Activated T-helper 2 cell treated with anti-CD3 and anti-CD28 coated beads, Interferon-gamma antibody, Interleukin-2, Interleukin-4, amounts not matched to agents 10 μg/mL and 5 μg/mL and 100 μg/mL, durations not matched to agents 14 hours and 24 hours and 36 hours (primary cell): ENCODE results near the gene CDIP1. TPM values are rescaled to one million over a fixed set of nuclear protein-coding genes. Genes with fewer than 3 reads are reported as not detected.

Source experiments
- DNase-seq: peaks from one replicate; pipeline ENCODE4 v3.0.0; 2021; ENCODE audit warnings: low spot score
- H3K27ac Mint-ChIP-seq: one replicate; pipeline ENCODE4 v1.8.0; 2021; ENCODE audit warnings: mixed read lengths
- H3K27me3 Mint-ChIP-seq: one replicate; pipeline ENCODE4 v1.8.0; 2021; ENCODE audit warnings: low read depth, mixed read lengths
- H3K36me3 Mint-ChIP-seq: one replicate; pipeline ENCODE4 v1.8.0; 2021; ENCODE audit warnings: low read depth, mixed read lengths
- H3K4me1 Mint-ChIP-seq: one replicate; pipeline ENCODE4 v1.8.0; 2021; ENCODE audit warnings: low read depth, mixed read lengths
- H3K4me3 Mint-ChIP-seq: one replicate; pipeline ENCODE4 v1.8.0; 2021; ENCODE audit warnings: low read depth, mild to moderate bottlenecking, moderate library complexity, mixed read lengths
- H3K9me3 Mint-ChIP-seq: one replicate; pipeline ENCODE4 v1.8.0; 2021; ENCODE audit warnings: mixed read lengths
- intact Hi-C: fragments of 100-400 bp; cut with micrococcal nuclease; formaldehyde crosslinking; loops from one replicate; pipeline ENCODE4 v1.15.1; 2023
- total RNA-seq: library from RNA; stranded (reverse); gene quantifications from 2 replicates; pipeline ENCODE4 v1.2.3, GENCODE V29; 2022

Gene CDIP1
- total RNA-seq, 1 donor from 2014 or later = 46.0 TPM

- intact Hi-C loops = loop anchor here (1.0 kb wide), 1 partner anchor 8 kb away; no protein-coding TSS in a partner anchor
- DNase-seq = no peak
- H3K4me1 Mint-ChIP-seq = peaks cover 32% of the 10 kb centered on the region
- H3K27ac Mint-ChIP-seq = peak overlapping the region; percentile 75
- H3K27me3 Mint-ChIP-seq = no peaks in the 10 kb centered on the region
- no peak overlapping the region for H3K4me3 Mint-ChIP-seq
- H3K36me3 Mint-ChIP-seq = peaks cover 50% of the 10 kb centered on the region
- H3K9me3 Mint-ChIP-seq = no peaks in the 10 kb centered on the region
These were observed 49.5 kb downstream of the CDIP1 start for GRCh38 chr16:4489030-4489429.

- Mint-ChIP-seq H3K36me3 (peaks cover 52% of the 10 kb centered on the region), H3K27ac (peak overlapping the region; percentile 75), H3K4me1 (peaks cover 32% of the 10 kb centered on the region), H3K9me3 (no peaks in the 10 kb centered on the region), H3K27me3 (no peaks in the 10 kb centered on the region), H3K4me3 (peak overlapping the region; percentile 61)
- intact Hi-C loops = no loop called here
- no peak for DNase-seq
These were observed 50.0 kb downstream of the CDIP1 start for GRCh38 chr16:4488499-4488967.

- peaks cover 32% of the 10 kb centered on the region for H3K4me1 Mint-ChIP-seq
- intact Hi-C loops = no loop called here
These were observed 50.5 kb downstream of the CDIP1 start for GRCh38 chr16:4487955-4488498.

GRCh38 chr16:4486126-4486893, 52.3 kb downstream of the CDIP1 start:
- H3K4me1 Mint-ChIP-seq = peaks cover 44% of the 10 kb centered on the region
- H3K27ac Mint-ChIP-seq = peak overlapping the region; percentile 53
- peaks cover 50% of the 10 kb centered on the region for H3K36me3 Mint-ChIP-seq
- H3K27me3 Mint-ChIP-seq = no peaks in the 10 kb centered on the region
- DNase-seq = no peak
- no peak overlapping the region for H3K4me3 Mint-ChIP-seq
- no peaks in the 10 kb centered on the region for H3K9me3 Mint-ChIP-seq
- intact Hi-C loops = no loop called here

More at GRCh38 chr16:4487955-4488498, 50.5 kb downstream of the CDIP1 start:
- no peak for DNase-seq
- H3K27me3 Mint-ChIP-seq = no peaks in the 10 kb centered on the region
- H3K4me3 Mint-ChIP-seq = peak overlapping the region; percentile 61
- H3K36me3 Mint-ChIP-seq = peaks cover 51% of the 10 kb centered on the region
- H3K9me3 Mint-ChIP-seq = no peaks in the 10 kb centered on the region
- H3K27ac Mint-ChIP-seq = peak overlapping the region; percentile 75

GRCh38 chr16:4481963-4482362, 56.6 kb downstream of the CDIP1 start:
- intact Hi-C loops = loop anchor here (1.0 kb wide), 1 partner anchor 7 kb away; no protein-coding TSS in a partner anchor
- no peak overlapping the region for H3K27ac Mint-ChIP-seq
- H3K36me3 Mint-ChIP-seq = peaks cover 32% of the 10 kb centered on the region
- H3K4me1 Mint-ChIP-seq = peaks cover 34% of the 10 kb centered on the region
- H3K27me3 Mint-ChIP-seq = no peaks in the 10 kb centered on the region
- no peak overlapping the region for H3K4me3 Mint-ChIP-seq
- no peaks in the 10 kb centered on the region for H3K9me3 Mint-ChIP-seq
- no peak for DNase-seq

GRCh38 chr16:4481526-4481925, 57.0 kb downstream of the CDIP1 start:
- H3K4me3 Mint-ChIP-seq = no peak overlapping the region
- intact Hi-C loops = loop anchor here (1.0 kb wide), 1 partner anchor 8 kb away; no protein-coding TSS in a partner anchor
- H3K9me3 Mint-ChIP-seq = no peaks in the 10 kb centered on the region
- peaks cover 32% of the 10 kb centered on the region for H3K36me3 Mint-ChIP-seq
- peak overlapping the region; percentile 54 for H3K27ac Mint-ChIP-seq
- peaks cover 34% of the 10 kb centered on the region for H3K4me1 Mint-ChIP-seq
- DNase-seq = no peak
- H3K27me3 Mint-ChIP-seq = no peaks in the 10 kb centered on the region

GRCh38 chr16:4477966-4478365, 60.6 kb downstream of the CDIP1 start:
- intact Hi-C loops = loop anchor here (2.0 to 5.0 kb wide), 6 partner anchors 23 to 139 kb away; partner anchors contain the start of genes CDIP1, DNAJA3 and PAM16
- peak overlapping the region; percentile 80 for H3K4me3 Mint-ChIP-seq
- no peaks in the 10 kb centered on the region for H3K9me3 Mint-ChIP-seq
- H3K36me3 Mint-ChIP-seq = peaks cover 16% of the 10 kb centered on the region
- H3K27me3 Mint-ChIP-seq = no peaks in the 10 kb centered on the region
- no peak for DNase-seq
- H3K27ac Mint-ChIP-seq = peak overlapping the region; percentile 72
- peaks cover 32% of the 10 kb centered on the region for H3K4me1 Mint-ChIP-seq

- intact Hi-C loops = loop anchor here (2.0 to 5.0 kb wide), 6 partner anchors 25 to 141 kb away; partner anchors contain the start of genes CDIP1, DNAJA3 and PAM16
- H3K4me1 Mint-ChIP-seq = peaks cover 19% of the 10 kb centered on the region
These were observed 62.4 kb downstream of the CDIP1 start, which contains the start of gene HMOX2 for GRCh38 chr16:4475880-4476788. HMOX2 (plus strand) TSS chr16:4476398; CDS start chr16:4505525, 29,127 bp downstream.

GRCh38 chr16:4474192-4474961, 64.2 kb downstream of the CDIP1 start, which contains the start of gene NMRAL1:
NMRAL1 (minus strand) TSS chr16:4474625; CDS start chr16:4474132, 493 bp downstream.
- Mint-ChIP-seq H3K4me1 (peaks cover 18% of the 10 kb centered on the region), H3K27ac (peak within 1 kb of the TSS; percentile 78), H3K4me3 (peak within 1 kb of the TSS; percentile 80), H3K9me3 (no peaks in the 10 kb centered on the region), H3K36me3 (peaks cover 16% of the 10 kb centered on the region), H3K27me3 (no peaks in the 10 kb centered on the region)
- peak; percentile 85 for DNase-seq
- intact Hi-C loops = no loop called here

More at GRCh38 chr16:4475880-4476788, 62.4 kb downstream of the CDIP1 start, which contains the start of gene HMOX2:
- Mint-ChIP-seq H3K27ac (peak within 1 kb of the TSS; percentile 84), H3K9me3 (no peaks in the 10 kb centered on the region), H3K27me3 (no peaks in the 10 kb centered on the region), H3K4me3 (peak within 1 kb of the TSS; percentile 80), H3K36me3 (peaks cover 17% of the 10 kb centered on the region)
- DNase-seq = peak; percentile 94

GRCh38 chr16:4472880-4473279, 65.7 kb downstream of the CDIP1 start:
- Mint-ChIP-seq H3K27me3 (no peaks in the 10 kb centered on the region), H3K36me3 (peaks cover 11% of the 10 kb centered on the region), H3K27ac (no peak overlapping the region), H3K4me1 (peaks cover 10% of the 10 kb centered on the region), H3K9me3 (no peaks in the 10 kb centered on the region), H3K4me3 (peak overlapping the region; percentile 35)
- DNase-seq = no peak
- intact Hi-C loops = no loop called here

GRCh38 chr16:4471869-4472268, 66.7 kb downstream of the CDIP1 start:
- H3K36me3 Mint-ChIP-seq = peaks cover 13% of the 10 kb centered on the region
- peaks cover 7% of the 10 kb centered on the region for H3K4me1 Mint-ChIP-seq
- no peak overlapping the region for H3K27ac Mint-ChIP-seq
- DNase-seq = no peak
- no peaks in the 10 kb centered on the region for H3K27me3 Mint-ChIP-seq
- no peak overlapping the region for H3K4me3 Mint-ChIP-seq
- intact Hi-C loops = no loop called here
- no peaks in the 10 kb centered on the region for H3K9me3 Mint-ChIP-seq
